CD4-positive, alpha-beta T cell (primary cell): ENCODE measurements around the gene PIP4K2A. TPM values are rescaled to one million over a fixed set of nuclear protein-coding genes. Genes with fewer than 3 reads are reported as not detected.

Source experiments
- ATAC-seq: fragments of 200-7000 bp; cut with Tn5 transposase; one replicate; pipeline ENCODE4 v1.10.0; 2022; ENCODE audit warnings: mild to moderate bottlenecking; ENCODE audit not compliant: poor library complexity
- CTCF ChIA-PET: fragments of 350-600 bp; sonication (Branson Sonifier 250); formaldehyde crosslinking; loops from one replicate; lab custom pipeline; 2021; ENCODE audit warnings: antibody characterized with exemption, inconsistent platforms; lab: Charles Lee
- POLR2A ChIA-PET: fragments of 350-600 bp; sonication (Branson Sonifier 250); formaldehyde crosslinking; loops from one replicate; lab custom pipeline; 2021; ENCODE audit warnings: antibody characterized with exemption, inconsistent platforms; lab: Charles Lee
- DNase-seq, 14 experiments: peaks; one replicate each; pipeline ENCODE4 v3.0.0-alpha.2; 2013 to 2020; ENCODE audit warnings: mixed read lengths in 2 of 14
- H3K27ac ChIP-seq, 2 donors: one replicate each; pipeline versions ENCODE4 v1.5.1 to v1.7.0; 2013; ENCODE audit warnings: low read length in 2 of 2, low read depth in 1 of 2, mild to moderate bottlenecking in 1 of 2
- H3K27me3 ChIP-seq, 2 experiments: 1 replicate in 1 of 2; 2 replicates in 1 of 2; pipeline versions ENCODE4 v1.6.1 to v1.7.0; 2013; ENCODE audit warnings: low read length in 2 of 2, control low read depth in 1 of 2, mild to moderate bottlenecking in 1 of 2, moderate library complexity in 1 of 2; ENCODE audit not compliant: insufficient read depth in 2 of 2, control insufficient read depth in 1 of 2
- H3K36me3 ChIP-seq: one replicate; pipeline ENCODE4 v1.6.1; 2013; ENCODE audit warnings: low read length, control low read depth; ENCODE audit not compliant: insufficient read depth
- H3K4me1 ChIP-seq: one replicate; pipeline ENCODE4 v1.6.1; 2013; ENCODE audit warnings: low read length, control low read depth; ENCODE audit not compliant: insufficient read depth
- H3K4me3 ChIP-seq: one replicate; pipeline ENCODE4 v1.5.1; 2013; ENCODE audit warnings: mild to moderate bottlenecking, low read length, moderate library complexity
- H3K9me3 ChIP-seq, 2 experiments: 1 replicate in 1 of 2; 2 replicates in 1 of 2; pipeline versions ENCODE4 v1.6.1 to v1.7.0; 2013; ENCODE audit warnings: low read length in 2 of 2, mild to moderate bottlenecking in 2 of 2, control low read depth in 1 of 2, moderate library complexity in 1 of 2; ENCODE audit not compliant: control insufficient read depth in 1 of 2, insufficient read depth in 1 of 2
- H3K27ac Mint-ChIP-seq: one replicate; pipeline ENCODE4 v1.8.0; 2020; ENCODE audit warnings: mixed read lengths
- H3K27me3 Mint-ChIP-seq: one replicate; pipeline ENCODE4 v1.8.0; 2021; ENCODE audit warnings: mixed read lengths
- H3K36me3 Mint-ChIP-seq: one replicate; pipeline ENCODE4 v1.8.0; 2021; ENCODE audit warnings: low read depth, mixed read lengths
- H3K4me1 Mint-ChIP-seq: one replicate; pipeline ENCODE4 v1.8.0; 2021; ENCODE audit warnings: low read depth, mixed read lengths
- H3K4me3 Mint-ChIP-seq: one replicate; pipeline ENCODE4 v1.8.0; 2020; ENCODE audit warnings: mild to moderate bottlenecking, mixed read lengths
- H3K9me3 Mint-ChIP-seq: one replicate; pipeline ENCODE4 v1.8.0; 2020; ENCODE audit warnings: mixed read lengths
- CTCF ChIP-seq: fragments of 200-600 bp; IDR thresholded peaks from one replicate; pipeline ENCODE4 v1.8.0; 2022; ENCODE audit warnings: antibody characterized with exemption, mild to moderate bottlenecking
- intact Hi-C, 2 experiments: fragments of 100-400 bp; cut with DNase I in 1 of 2; cut with micrococcal nuclease in 1 of 2; formaldehyde crosslinking; loops; one replicate each; pipeline versions ENCODE4 v1.15.1 to v1.9.0; 2023 to 2025; cut with DNase I, micrococcal nuclease
- total RNA-seq, 174 experiments: library from RNA in 2 of 174; stranded (reverse) in 2 of 174; gene quantifications; one replicate each; pipeline ENCODE4 v1.2.3 and lab custom pipeline; 2021 to 2026

PIP4K2A gene
- total RNA-seq, 2 experiments from 2014 or later = 75.4 to 87.2 TPM

- no peak overlapping the region for H3K4me3 Mint-ChIP-seq
- H3K4me1 Mint-ChIP-seq = no peaks in the 10 kb centered on the region
- ChIA-PET POLR2A (no interaction called here), CTCF (no interaction called here)
- Histone ChIP-seq H3K9me3 (no peaks in the 10 kb centered on the region), H3K36me3 (no peaks in the 10 kb centered on the region), H3K27ac (no peak overlapping the region), H3K27me3 (no peaks in the 10 kb centered on the region), H3K4me1 (no peaks in the 10 kb centered on the region), H3K4me3 (no peak overlapping the region)
- H3K27me3 Mint-ChIP-seq = no peaks in the 10 kb centered on the region
- H3K9me3 Mint-ChIP-seq = no peaks in the 10 kb centered on the region
- H3K27ac Mint-ChIP-seq = no peak overlapping the region
- DNase-seq = no peak
- H3K36me3 Mint-ChIP-seq = no peaks in the 10 kb centered on the region
- no peak for TF ChIP-seq CTCF
- ATAC-seq = no peak
- intact Hi-C loops = no loop called here
Observed at GRCh38 chr10:22740180-22740579, 25.8 kb upstream of the PIP4K2A start.

- Histone ChIP-seq H3K27ac (no peak overlapping the region), H3K4me3 (no peak overlapping the region), H3K36me3 (no peaks in the 10 kb centered on the region), H3K4me1 (no peaks in the 10 kb centered on the region), H3K27me3 (no peaks in the 10 kb centered on the region), H3K9me3 (no peaks in the 10 kb centered on the region)
- intact Hi-C loops = no loop called here
- no peak overlapping the region for H3K27ac Mint-ChIP-seq
- H3K4me1 Mint-ChIP-seq = no peaks in the 10 kb centered on the region
- ATAC-seq = no peak
- no peaks in the 10 kb centered on the region for H3K36me3 Mint-ChIP-seq
- H3K9me3 Mint-ChIP-seq = no peaks in the 10 kb centered on the region
- POLR2A ChIA-PET = no interaction called here
- H3K27me3 Mint-ChIP-seq = no peaks in the 10 kb centered on the region
- peak in 1 of 14 experiments; percentile 36 for DNase-seq
- TF ChIP-seq CTCF = no peak
- CTCF ChIA-PET = no interaction called here
- H3K4me3 Mint-ChIP-seq = no peak overlapping the region
Observed at GRCh38 chr10:22737587-22737986, 23.2 kb upstream of the PIP4K2A start.

- H3K36me3 Mint-ChIP-seq = no peaks in the 10 kb centered on the region
- ATAC-seq = no peak
Observed at GRCh38 chr10:22736134-22736533, 21.8 kb upstream of the PIP4K2A start.

More at GRCh38 chr10:22736134-22736533, 21.8 kb upstream of the PIP4K2A start:
- Mint-ChIP-seq H3K4me3 (no peak overlapping the region), H3K4me1 (no peaks in the 10 kb centered on the region), H3K27me3 (no peaks in the 10 kb centered on the region), H3K27ac (no peak overlapping the region), H3K9me3 (no peaks in the 10 kb centered on the region)
- ChIA-PET POLR2A (interaction anchor here (0.5 kb wide), 1 partner anchor 89 kb away, joined by 5 read pairs; no protein-coding TSS in a partner anchor), CTCF (no interaction called here)
- no peak overlapping the region for H3K4me3 ChIP-seq
- no peaks in the 10 kb centered on the region for H3K9me3 ChIP-seq
- intact Hi-C loops = no loop called here
- H3K4me1 ChIP-seq = no peaks in the 10 kb centered on the region
- H3K27ac ChIP-seq = no peak overlapping the region
- no peaks in the 10 kb centered on the region for H3K36me3 ChIP-seq
- TF ChIP-seq CTCF = no peak
- no peaks in the 10 kb centered on the region for H3K27me3 ChIP-seq
- DNase-seq = no peak
